ENCODE results near the gene OSBPL3. TPM values are rescaled to one million over a fixed set of nuclear protein-coding genes. Genes with fewer than 3 reads are reported as not detected.

The OSBPL3 gene
- total RNA-seq, 1 experiment from 2014 or later = 8.6 TPM

- H3K14ac ChIP-seq (ENCODE audit: insufficient read depth, low read length) = no peak overlapping the region
- peaks cover 15% of the 10 kb centered on the region for H3K27me3 Mint-ChIP-seq (ENCODE audit: low read depth)
- H3K18ac ChIP-seq (ENCODE audit: insufficient read length, low read depth, low read length) = no peak overlapping the region
- no peak for DNase-seq
- peaks cover 6% of the 10 kb centered on the region in 2 experiments; a peak in 3 of 5 replicates for H3K9me3 Mint-ChIP-seq
- H4K5ac ChIP-seq (ENCODE audit: insufficient read length, low read depth, low read length) = no peak overlapping the region
- no peak overlapping the region for H3K27ac ChIP-seq (ENCODE audit: insufficient read length, low read depth, low read length)
- H3K4me3 Mint-ChIP-seq = no peak overlapping the region
- no peak overlapping the region; a peak in 1 of 7 replicates for H3K27ac Mint-ChIP-seq
- no peak overlapping the region for H3K4me2 ChIP-seq (ENCODE audit: insufficient read depth, insufficient read length, low read length)
- peaks cover 6% of the 10 kb centered on the region; the same call in 1 of the 2 replicates for H3K4me1 ChIP-seq (ENCODE audit: insufficient read depth, low read length)
- no peak overlapping the region for H2AFZ ChIP-seq (ENCODE audit: low read length)
- no peaks in the 10 kb centered on the region for H3K27me3 ChIP-seq (ENCODE audit: insufficient read depth, low read length)
- H3K79me1 ChIP-seq (ENCODE audit: insufficient read depth, low read depth, low read length, poor library complexity, severe bottlenecking) = no peaks in the 10 kb centered on the region
- H2BK20ac ChIP-seq (ENCODE audit: low read depth, low read length, poor library complexity, severe bottlenecking) = no peak overlapping the region
- no peak overlapping the region for H3T11ph ChIP-seq (ENCODE audit: low read length)
- peaks cover 35% of the 10 kb centered on the region in 2 experiments for H3K4me1 Mint-ChIP-seq
- H2BK15ac ChIP-seq (ENCODE audit: low read depth, low read length) = no peak overlapping the region
- H3K23me2 ChIP-seq (ENCODE audit: insufficient read length, low read depth, low read length, poor library complexity, severe bottlenecking) = no peaks in the 10 kb centered on the region
- no peak overlapping the region for H2AK5ac ChIP-seq (ENCODE audit: insufficient read length, low read length)
- H2BK120ac ChIP-seq (ENCODE audit: low read depth, low read length, poor library complexity, severe bottlenecking) = no peak overlapping the region
- H4K8ac ChIP-seq (replicated peaks; ENCODE audit: insufficient read length, low read depth, low read length) = no peak overlapping the region
- H3K56ac ChIP-seq (ENCODE audit: insufficient read length, low read depth, low read length) = no peak overlapping the region
- no peaks in the 10 kb centered on the region for H3K79me2 ChIP-seq (ENCODE audit: insufficient read depth, low read length)
- H4K91ac ChIP-seq (ENCODE audit: insufficient read length, low read depth, low read length) = no peak overlapping the region
- TF ChIP-seq, protein P1, sequence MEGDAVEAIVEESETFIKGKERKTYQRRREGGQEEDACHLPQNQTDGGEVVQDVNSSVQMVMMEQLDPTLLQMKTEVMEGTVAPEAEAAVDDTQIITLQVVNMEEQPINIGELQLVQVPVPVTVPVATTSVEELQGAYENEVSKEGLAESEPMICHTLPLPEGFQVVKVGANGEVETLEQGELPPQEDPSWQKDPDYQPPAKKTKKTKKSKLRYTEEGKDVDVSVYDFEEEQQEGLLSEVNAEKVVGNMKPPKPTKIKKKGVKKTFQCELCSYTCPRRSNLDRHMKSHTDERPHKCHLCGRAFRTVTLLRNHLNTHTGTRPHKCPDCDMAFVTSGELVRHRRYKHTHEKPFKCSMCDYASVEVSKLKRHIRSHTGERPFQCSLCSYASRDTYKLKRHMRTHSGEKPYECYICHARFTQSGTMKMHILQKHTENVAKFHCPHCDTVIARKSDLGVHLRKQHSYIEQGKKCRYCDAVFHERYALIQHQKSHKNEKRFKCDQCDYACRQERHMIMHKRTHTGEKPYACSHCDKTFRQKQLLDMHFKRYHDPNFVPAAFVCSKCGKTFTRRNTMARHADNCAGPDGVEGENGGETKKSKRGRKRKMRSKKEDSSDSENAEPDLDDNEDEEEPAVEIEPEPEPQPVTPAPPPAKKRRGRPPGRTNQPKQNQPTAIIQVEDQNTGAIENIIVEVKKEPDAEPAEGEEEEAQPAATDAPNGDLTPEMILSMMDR (conservative IDR thresholded peaks at IDR 0.05) = no peak
- H3K9ac ChIP-seq (ENCODE audit: extremely low read depth, insufficient read length, low read length) = no peak overlapping the region
- no peaks in the 10 kb centered on the region for H4K20me1 ChIP-seq (ENCODE audit: control insufficient read depth, insufficient read depth, insufficient read length)
- H3K36me3 Mint-ChIP-seq (ENCODE audit: insufficient read depth in 1 of 3, low read depth in 3 of 3) = peaks cover 0 to 4% (median 3%) of the 10 kb centered on the region in 3 experiments; a peak in 3 of 7 replicates
- no peaks in the 10 kb centered on the region for H3K9me3 ChIP-seq (ENCODE audit: control insufficient read depth, low read depth, low read length)
- H2BK5ac ChIP-seq (ENCODE audit: insufficient read length, low read length) = no peak overlapping the region
- no peak overlapping the region for H2BK12ac ChIP-seq (ENCODE audit: insufficient read length, low read depth, low read length)
- H3K4ac ChIP-seq (ENCODE audit: low read depth, low read length) = no peak overlapping the region
- H3K23ac ChIP-seq (ENCODE audit: insufficient read length, low read depth, low read length) = no peak overlapping the region
Measured at GRCh38 chr7:25025218-25025671, 45.3 kb upstream of the OSBPL3 start.

Measured in H9 (cell line).